ENCODE data around the gene HLF. TPM values are rescaled to one million over a fixed set of nuclear protein-coding genes. Genes with fewer than 3 reads are reported as not detected.

Gene HLF
- total RNA-seq, 2 experiments from 2014 or later, result 2.5 to 2.6 TPM

- ATAC-seq (no peak), DNase-seq (no peak)
- Mint-ChIP-seq H3K4me1 (peaks cover 16% of the 10 kb centered on the region), H3K4me3 (peak overlapping the region; percentile 44), H3K9me3 (ENCODE audit: low read depth) (no peaks in the 10 kb centered on the region), H3K36me3 (no peaks in the 10 kb centered on the region), H3K27ac (no peak overlapping the region), H3K27me3 (peaks cover 31% of the 10 kb centered on the region)
- CTCF ChIA-PET, result interaction anchor here (0.7 to 1.8 kb wide), 8 partner anchors 10 to 119 kb away, joined by 3 to 5 read pairs (median 4); no protein-coding TSS in a partner anchor
Measured at GRCh38 chr17:55237841-55238178, 26.9 kb upstream of the HLF start.

GRCh38 chr17:55238179-55238930, 26.4 kb upstream of the HLF start:
- Mint-ChIP-seq H3K27ac (no peak overlapping the region), H3K27me3 (peaks cover 35% of the 10 kb centered on the region), H3K4me3 (peak overlapping the region; percentile 78), H3K36me3 (no peaks in the 10 kb centered on the region), H3K9me3 (ENCODE audit: low read depth) (no peaks in the 10 kb centered on the region), H3K4me1 (peaks cover 16% of the 10 kb centered on the region)
- CTCF ChIA-PET, result interaction anchor here (0.7 to 1.8 kb wide), 13 partner anchors 10 to 276 kb away, joined by 3 to 5 read pairs (median 3); no protein-coding TSS in a partner anchor
- DNase-seq (peak; percentile 89), ATAC-seq (peak; percentile 99)

GRCh38 chr17:55238931-55239297, 25.8 kb upstream of the HLF start:
- H3K4me1 Mint-ChIP-seq, result peaks cover 16% of the 10 kb centered on the region
- H3K9me3 Mint-ChIP-seq (ENCODE audit: low read depth), result no peaks in the 10 kb centered on the region
- CTCF ChIA-PET, result interaction anchor here (0.7 to 1.8 kb wide), 10 partner anchors 9 to 275 kb away, joined by 3 to 5 read pairs (median 4); no protein-coding TSS in a partner anchor
- H3K27me3 Mint-ChIP-seq, result peaks cover 39% of the 10 kb centered on the region
- no peaks in the 10 kb centered on the region for H3K36me3 Mint-ChIP-seq
- peak overlapping the region; percentile 1 for H3K27ac Mint-ChIP-seq
- DNase-seq, result no peak
- ATAC-seq, result peak; percentile 21
- peak overlapping the region; percentile 78 for H3K4me3 Mint-ChIP-seq

GRCh38 chr17:55241097-55241496, 23.7 kb upstream of the HLF start:
- Mint-ChIP-seq H3K9me3 (ENCODE audit: low read depth) (no peaks in the 10 kb centered on the region), H3K4me3 (no peak overlapping the region), H3K4me1 (peaks cover 16% of the 10 kb centered on the region), H3K27ac (no peak overlapping the region), H3K36me3 (no peaks in the 10 kb centered on the region), H3K27me3 (peaks cover 54% of the 10 kb centered on the region)
- no peak for ATAC-seq
- no peak for DNase-seq
- CTCF ChIA-PET, result interaction anchor here (1.4 kb wide), 1 partner anchor 10 kb away, joined by 4 read pairs; no protein-coding TSS in a partner anchor

GRCh38 chr17:55242476-55242875, 22.3 kb upstream of the HLF start:
- DNase-seq (no peak), ATAC-seq (no peak)
- peaks cover 54% of the 10 kb centered on the region for H3K27me3 Mint-ChIP-seq
- no peaks in the 10 kb centered on the region for H3K9me3 Mint-ChIP-seq (ENCODE audit: low read depth)
- no peak overlapping the region for H3K4me3 Mint-ChIP-seq
- no peaks in the 10 kb centered on the region for H3K36me3 Mint-ChIP-seq
- CTCF ChIA-PET, result interaction anchor here (0.7 kb wide), 1 partner anchor 107 kb away, joined by 3 read pairs; no protein-coding TSS in a partner anchor
- peaks cover 11% of the 10 kb centered on the region for H3K4me1 Mint-ChIP-seq
- H3K27ac Mint-ChIP-seq, result no peak overlapping the region

GRCh38 chr17:55245986-55246385, 18.8 kb upstream of the HLF start:
- no peak overlapping the region for H3K4me3 Mint-ChIP-seq

GRCh38 chr17:55246583-55246982, 18.2 kb upstream of the HLF start:
- CTCF ChIA-PET, result no interaction called here
- Mint-ChIP-seq H3K27me3 (peaks cover 38% of the 10 kb centered on the region), H3K36me3 (no peaks in the 10 kb centered on the region)

More at GRCh38 chr17:55245986-55246385, 18.8 kb upstream of the HLF start:
- DNase-seq (no peak), ATAC-seq (no peak)
- Mint-ChIP-seq H3K27ac (no peak overlapping the region), H3K36me3 (no peaks in the 10 kb centered on the region), H3K9me3 (ENCODE audit: low read depth) (no peaks in the 10 kb centered on the region), H3K27me3 (peaks cover 39% of the 10 kb centered on the region), H3K4me1 (no peaks in the 10 kb centered on the region)
- CTCF ChIA-PET, result no interaction called here

GRCh38 chr17:55248077-55248476, 16.7 kb upstream of the HLF start:
- no peak overlapping the region for H3K27ac Mint-ChIP-seq
- no peaks in the 10 kb centered on the region for H3K36me3 Mint-ChIP-seq
- H3K27me3 Mint-ChIP-seq, result peaks cover 38% of the 10 kb centered on the region
- H3K4me1 Mint-ChIP-seq, result no peaks in the 10 kb centered on the region
- no peak for DNase-seq
- CTCF ChIA-PET, result interaction anchor here (1.4 kb wide), 1 partner anchor 9 kb away, joined by 4 read pairs; no protein-coding TSS in a partner anchor
- H3K4me3 Mint-ChIP-seq, result no peak overlapping the region
- ATAC-seq, result no peak
- no peaks in the 10 kb centered on the region for H3K9me3 Mint-ChIP-seq (ENCODE audit: low read depth)

More at GRCh38 chr17:55246583-55246982, 18.2 kb upstream of the HLF start:
- H3K4me3 Mint-ChIP-seq, result no peak overlapping the region
- H3K27ac Mint-ChIP-seq, result no peak overlapping the region
- H3K9me3 Mint-ChIP-seq (ENCODE audit: low read depth), result no peaks in the 10 kb centered on the region
- no peaks in the 10 kb centered on the region for H3K4me1 Mint-ChIP-seq
- ATAC-seq (no peak), DNase-seq (no peak)

GRCh38 chr17:55249861-55250260, 14.9 kb upstream of the HLF start:
- ATAC-seq, result no peak
- CTCF ChIA-PET, result no interaction called here
- no peak for DNase-seq

GRCh38 chr17:55254375-55254774, 10.4 kb upstream of the HLF start:
- DNase-seq (no peak), ATAC-seq (no peak)
- Mint-ChIP-seq H3K9me3 (ENCODE audit: low read depth) (no peaks in the 10 kb centered on the region), H3K4me1 (peaks cover 2% of the 10 kb centered on the region), H3K27ac (no peak overlapping the region), H3K4me3 (no peak overlapping the region), H3K27me3 (peaks cover 25% of the 10 kb centered on the region), H3K36me3 (no peaks in the 10 kb centered on the region)
- CTCF ChIA-PET, result interaction anchor here (1.3 kb wide), 1 partner anchor 16 kb away, joined by 5 read pairs; no protein-coding TSS in a partner anchor

More at GRCh38 chr17:55249861-55250260, 14.9 kb upstream of the HLF start:
- Mint-ChIP-seq H3K9me3 (ENCODE audit: low read depth) (no peaks in the 10 kb centered on the region), H3K4me1 (peaks cover 2% of the 10 kb centered on the region), H3K27ac (no peak overlapping the region), H3K27me3 (peaks cover 27% of the 10 kb centered on the region), H3K36me3 (no peaks in the 10 kb centered on the region), H3K4me3 (no peak overlapping the region)

GRCh38 chr17:55258578-55259135, 6.1 kb upstream of the HLF start:
- H3K36me3 Mint-ChIP-seq, result no peaks in the 10 kb centered on the region
- CTCF ChIA-PET, result interaction anchor here (0.7 kb wide), 1 partner anchor 20 kb away, joined by 3 read pairs; no protein-coding TSS in a partner anchor
- ATAC-seq (no peak), DNase-seq (no peak)
- no peaks in the 10 kb centered on the region for H3K9me3 Mint-ChIP-seq (ENCODE audit: low read depth)
- no peak overlapping the region for H3K4me3 Mint-ChIP-seq
- peaks cover 4% of the 10 kb centered on the region for H3K4me1 Mint-ChIP-seq
- H3K27ac Mint-ChIP-seq, result no peak overlapping the region
- peaks cover 46% of the 10 kb centered on the region for H3K27me3 Mint-ChIP-seq

- Mint-ChIP-seq H3K4me1 (peaks cover 12% of the 10 kb centered on the region), H3K4me3 (no peak overlapping the region), H3K9me3 (ENCODE audit: low read depth) (no peaks in the 10 kb centered on the region), H3K36me3 (no peaks in the 10 kb centered on the region), H3K27ac (no peak overlapping the region), H3K27me3 (peaks cover 53% of the 10 kb centered on the region)
- CTCF ChIA-PET, result no interaction called here
- DNase-seq, result no peak
- ATAC-seq, result no peak
Measured at GRCh38 chr17:55259684-55260111, 5.1 kb upstream of the HLF start.

GRCh38 chr17:55261311-55261710, 3.4 kb upstream of the HLF start:
- no peak overlapping the region for H3K4me3 Mint-ChIP-seq
- CTCF ChIA-PET, result no interaction called here
- no peak for ATAC-seq
- no peak for DNase-seq
- peaks cover 12% of the 10 kb centered on the region for H3K4me1 Mint-ChIP-seq
- no peaks in the 10 kb centered on the region for H3K36me3 Mint-ChIP-seq
- no peak overlapping the region for H3K27ac Mint-ChIP-seq
- H3K27me3 Mint-ChIP-seq, result peaks cover 65% of the 10 kb centered on the region
- no peaks in the 10 kb centered on the region for H3K9me3 Mint-ChIP-seq (ENCODE audit: low read depth)
